HG03457 (cell line): Measurements from ENCODE around the gene SAP30BP.

ENCODE experiments used
- ATAC-seq: cut with Tn5 transposase; IDR thresholded peaks from one replicate; pipeline ENCODE4 v1.9.1; 2021; ENCODE audit warnings: moderate number of reproducible peaks; ENCODE audit not compliant: unreplicated experiment

The SAP30BP gene

GRCh38 chr17:75737133-75737962 lies 70.2 kb downstream of the SAP30BP start:
- no peak for ATAC-seq

DNA sequence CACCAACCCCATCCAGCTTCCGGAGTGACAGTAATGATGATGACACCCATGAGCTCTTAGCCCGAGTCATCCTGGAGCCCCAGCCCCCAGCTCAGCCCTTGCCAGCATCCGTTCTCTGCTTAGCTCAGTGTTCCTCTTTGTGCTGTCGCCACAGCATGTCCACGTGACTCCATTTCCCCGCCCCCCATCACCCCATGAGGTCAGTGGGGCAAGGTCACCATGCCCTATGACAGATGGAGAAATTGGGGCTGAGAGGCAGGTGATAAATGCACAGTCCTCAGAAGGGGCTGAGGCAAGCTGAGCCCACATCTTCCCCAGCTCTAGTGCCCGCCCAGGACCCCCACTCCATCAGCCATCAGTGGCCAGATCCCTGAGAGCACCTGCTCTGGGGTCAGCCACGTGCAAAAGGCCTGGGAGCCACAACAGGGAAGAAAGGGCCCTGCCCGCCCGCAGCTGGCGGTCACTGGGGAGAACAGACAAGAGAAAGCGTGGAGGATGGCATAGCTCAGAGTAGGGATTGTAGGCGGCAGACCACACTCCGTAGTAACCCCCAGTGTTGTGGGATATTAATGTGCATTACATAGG lies 71.2 kb downstream of the SAP30BP start:
- no peak for ATAC-seq

GRCh38 chr17:75739174-75739573 lies 72.0 kb downstream of the SAP30BP start:
- ATAC-seq: no peak

- ATAC-seq: no peak
These were observed 72.7 kb downstream of the SAP30BP start for GRCh38 chr17:75739801-75740200.

GRCh38 chr17:75740215-75740614 lies 73.1 kb downstream of the SAP30BP start:
- ATAC-seq: no peak

- no peak for ATAC-seq
These were observed 73.5 kb downstream of the SAP30BP start for GRCh38 chr17:75740631-75741077.

- no peak for ATAC-seq
These were observed 75.2 kb downstream of the SAP30BP start for GRCh38 chr17:75742337-75742736.

GRCh38 chr17:75743625-75744206 lies 76.6 kb downstream of the SAP30BP start:
- no peak for ATAC-seq

GRCh38 chr17:75748706-75749105 lies 81.6 kb downstream of the SAP30BP start:
- no peak for ATAC-seq

- ATAC-seq: no peak
These were observed 82.6 kb downstream of the SAP30BP start for GRCh38 chr17:75749545-75750389.

DNA sequence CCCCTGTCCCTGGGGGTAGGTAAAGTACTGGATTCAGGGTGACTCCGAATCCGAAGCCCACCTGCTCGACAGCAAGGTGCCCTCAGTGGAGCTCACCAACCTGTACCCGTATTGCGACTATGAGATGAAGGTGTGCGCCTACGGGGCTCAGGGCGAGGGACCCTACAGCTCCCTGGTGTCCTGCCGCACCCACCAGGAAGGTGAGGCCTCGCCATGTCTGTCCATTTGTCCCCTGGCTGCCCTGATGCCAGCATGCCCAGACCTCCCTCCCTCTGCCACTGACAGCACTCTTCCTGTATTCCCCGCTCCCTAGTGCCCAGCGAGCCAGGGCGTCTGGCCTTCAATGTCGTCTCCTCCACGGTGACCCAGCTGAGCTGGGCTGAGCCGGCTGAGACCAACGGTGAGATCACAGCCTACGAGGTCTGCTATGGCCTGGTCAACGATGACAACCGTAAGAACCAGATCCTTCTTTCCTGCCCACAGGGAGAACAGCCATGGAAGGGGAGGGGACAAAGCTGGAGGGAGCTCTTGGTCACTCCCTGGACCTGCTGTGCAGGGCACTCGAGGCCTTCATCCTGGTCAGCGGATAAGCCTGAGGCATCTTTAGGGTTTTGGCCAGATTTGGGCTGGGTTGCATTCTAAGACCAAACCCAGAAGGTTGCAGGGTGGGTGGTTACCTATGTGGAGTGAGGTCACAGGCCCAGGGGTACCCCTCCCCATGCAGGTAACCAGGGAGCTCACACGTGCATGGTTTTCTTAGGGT lies 83.7 kb downstream of the SAP30BP start:
- no peak for ATAC-seq

GRCh38 chr17:75751676-75752404 lies 84.7 kb downstream of the SAP30BP start:
- ATAC-seq: no peak

- no peak for ATAC-seq
These were observed 85.2 kb downstream of the SAP30BP start for GRCh38 chr17:75752405-75752709.

GRCh38 chr17:75752802-75753513 lies 85.8 kb downstream of the SAP30BP start:
- no peak for ATAC-seq

GRCh38 chr17:75753514-75754377 lies 86.6 kb downstream of the SAP30BP start:
- ATAC-seq: no peak

DNA sequence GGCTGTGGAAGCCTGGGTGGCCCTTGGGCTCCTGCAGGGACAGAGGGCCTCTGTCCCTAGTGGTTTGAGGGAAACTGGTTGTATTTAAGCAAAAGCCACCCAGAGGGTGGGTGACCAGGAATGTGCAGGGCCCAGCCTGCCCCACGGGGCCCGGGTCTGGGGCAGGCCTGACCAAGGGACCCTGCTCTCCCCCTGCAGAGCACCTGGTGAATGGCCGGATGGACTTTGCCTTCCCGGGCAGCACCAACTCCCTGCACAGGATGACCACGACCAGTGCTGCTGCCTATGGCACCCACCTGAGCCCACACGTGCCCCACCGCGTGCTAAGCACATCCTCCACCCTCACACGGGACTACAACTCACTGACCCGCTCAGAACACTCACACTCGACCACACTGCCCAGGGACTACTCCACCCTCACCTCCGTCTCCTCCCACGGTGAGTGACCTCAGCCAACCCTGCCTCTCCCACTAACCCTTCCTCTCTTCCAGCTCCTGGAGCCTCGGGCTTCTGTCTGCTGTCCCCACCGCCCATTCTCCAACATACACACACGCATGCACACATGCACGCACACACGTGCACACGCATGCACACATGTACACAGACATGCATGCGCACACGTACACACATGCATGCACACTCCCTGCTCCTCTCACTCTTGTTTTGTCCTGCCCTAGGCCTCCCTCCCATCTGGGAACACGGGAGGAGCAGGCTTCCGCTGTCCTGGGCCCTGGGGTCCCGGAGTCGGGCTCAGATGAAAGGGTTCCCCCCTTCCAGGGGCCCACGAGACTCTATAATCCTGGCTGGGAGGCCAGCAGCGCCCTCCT lies 87.5 kb downstream of the SAP30BP start:
- ATAC-seq: no peak

GRCh38 chr17:75755205-75755901 lies 88.2 kb downstream of the SAP30BP start:
- ATAC-seq: no peak
